Smooth muscle cell (in vitro differentiated cells): ENCODE data around the gene ABHD17A. TPM values are rescaled to one million over a fixed set of nuclear protein-coding genes. Genes with fewer than 3 reads are reported as not detected.

ENCODE experiments used
- DNase-seq: peaks from one replicate; lab custom pipeline; 2025; ENCODE audit not compliant: unreplicated experiment; lab: John Stamatoyannopoulos, UW
- H2AFZ ChIP-seq: fragments of 200-600 bp; sonication (generic); 2 replicates; pipeline ENCODE4 v1.6.0; 2016; ENCODE audit warnings: antibody characterized with exemption, low read depth, mild to moderate bottlenecking
- H3F3A ChIP-seq: fragments of 200-600 bp; sonication (generic); 2 replicates; pipeline ENCODE4 v1.6.0; 2017; ENCODE audit warnings: antibody characterized with exemption, low read depth
- H3K27ac ChIP-seq: fragments of 200-600 bp; sonication (generic); 2 replicates; pipeline ENCODE4 v1.5.1; 2016; ENCODE audit warnings: low read depth, mild to moderate bottlenecking
- H3K27me3 ChIP-seq: fragments of 200-600 bp; sonication (generic); 2 replicates; pipeline ENCODE4 v1.6.1; 2016; ENCODE audit warnings: low read depth, mild to moderate bottlenecking
- H3K36me3 ChIP-seq: fragments of 200-600 bp; sonication (generic); 2 replicates; pipeline ENCODE4 v1.5.1; 2016; ENCODE audit warnings: low read depth
- H3K4me1 ChIP-seq: fragments of 200-600 bp; sonication (generic); 2 replicates; pipeline ENCODE4 v1.5.1; 2016; ENCODE audit warnings: low read depth
- H3K4me2 ChIP-seq: fragments of 200-600 bp; sonication (generic); 2 replicates; pipeline ENCODE4 v1.6.0; 2016; ENCODE audit warnings: mild to moderate bottlenecking
- H3K4me3 ChIP-seq: fragments of 200-600 bp; sonication (generic); 2 replicates; pipeline ENCODE4 v1.5.1; 2016; ENCODE audit warnings: mild to moderate bottlenecking
- H3K79me2 ChIP-seq: fragments of 200-600 bp; sonication (generic); 2 replicates; pipeline ENCODE4 v1.6.0; 2016; ENCODE audit warnings: low read depth, mild to moderate bottlenecking
- H3K9ac ChIP-seq: fragments of 200-600 bp; sonication (generic); 2 replicates; pipeline ENCODE4 v1.6.0; 2016; ENCODE audit warnings: low read depth
- H3K9me3 ChIP-seq: fragments of 200-600 bp; sonication (generic); replicated peaks from 2 replicates; pipeline ENCODE4 v1.5.1; 2016; ENCODE audit warnings: low read depth
- H4K20me1 ChIP-seq: fragments of 200-600 bp; sonication (generic); 2 replicates; pipeline ENCODE4 v1.6.0; 2016; ENCODE audit warnings: low read depth
- CTCF ChIP-seq: fragments of 200-600 bp; sonication (generic); IDR thresholded peaks from 2 replicates; pipeline ENCODE4 v1.5.1; 2017; ENCODE audit warnings: borderline replicate concordance, mild to moderate bottlenecking, antibody characterized with exemption; ENCODE audit not compliant: insufficient read depth, poor library complexity, severe bottlenecking
- WGBS: methylation state at CpG from one replicate; pipeline ENCODE4 v1.1.7; 2016; ENCODE audit warnings: low lambda C conversion rate; 5-methylcytosine and 5-hydroxymethylcytosine counted together
- polyA plus RNA-seq: library from polyadenylated mRNA; unstranded; fragments of >200 nt; fragmentation: Nextera tagmentation; extraction: Ambion mirVana; gene quantifications from 2 replicates; pipeline ENCODE4 v1.2.1, GENCODE V29; 2016
- total RNA-seq: library from RNA; depleted of rRNA; stranded (reverse); fragments of >200 nt; gene quantifications from 2 replicates; pipeline ENCODE4 v1.2.3, GENCODE V29; 2014

ABHD17A gene
- total and polyA plus RNA-seq, 2 experiments from 2014 or later: 42.9 to 106 TPM

- Histone ChIP-seq H2AFZ (no peak overlapping the region), H3K36me3 (no peaks in the 10 kb centered on the region), H3F3A (peaks cover 10% of the 10 kb centered on the region), H4K20me1 (peaks cover 28% of the 10 kb centered on the region), H3K79me2 (peaks cover 43% of the 10 kb centered on the region), H3K27me3 (no peaks in the 10 kb centered on the region), H3K27ac (peak overlapping the region; percentile 63), H3K9me3 (no peaks in the 10 kb centered on the region), H3K9ac (no peak overlapping the region), H3K4me2 (peak overlapping the region; percentile 24), H3K4me3 (peak overlapping the region; percentile 67), H3K4me1 (peaks cover 5% of the 10 kb centered on the region)
- no peak for TF ChIP-seq CTCF
- WGBS: 36% methylated on average over 8 of the region's 8 CpGs
- no peak for DNase-seq
Measured at GRCh38 chr19:1904860-1905109, 19.5 kb upstream of the ABHD17A start.

GRCh38 chr19:1902923-1903322 is 17.6 kb upstream of the ABHD17A start:
- no peak overlapping the region for H2AFZ ChIP-seq
- H3K4me3 ChIP-seq: no peak overlapping the region
- peaks cover 10% of the 10 kb centered on the region for H3F3A ChIP-seq
- H3K27me3 ChIP-seq: no peaks in the 10 kb centered on the region
- no peaks in the 10 kb centered on the region for H3K36me3 ChIP-seq
- WGBS: 79% methylated on average over 6 of the region's 6 CpGs
- no peak overlapping the region for H3K9ac ChIP-seq
- H3K9me3 ChIP-seq: no peaks in the 10 kb centered on the region
- H3K4me2 ChIP-seq: no peak overlapping the region
- no peak for DNase-seq
- TF ChIP-seq CTCF: no peak
- peaks cover 5% of the 10 kb centered on the region for H3K4me1 ChIP-seq
- H4K20me1 ChIP-seq: peaks cover 9% of the 10 kb centered on the region
- peaks cover 24% of the 10 kb centered on the region for H3K79me2 ChIP-seq
- no peak overlapping the region for H3K27ac ChIP-seq

GRCh38 chr19:1901940-1902404 is 16.7 kb upstream of the ABHD17A start:
- Histone ChIP-seq H3F3A (peaks cover 10% of the 10 kb centered on the region), H3K36me3 (no peaks in the 10 kb centered on the region), H3K9me3 (no peaks in the 10 kb centered on the region), H4K20me1 (no peaks in the 10 kb centered on the region), H3K27ac (no peak overlapping the region), H3K4me2 (no peak overlapping the region), H3K4me3 (no peak overlapping the region), H3K79me2 (peaks cover 15% of the 10 kb centered on the region), H3K9ac (no peak overlapping the region), H3K27me3 (no peaks in the 10 kb centered on the region), H2AFZ (no peak overlapping the region), H3K4me1 (peaks cover 5% of the 10 kb centered on the region)
- 93% methylated on average over 16 of the region's 16 CpGs for WGBS
- DNase-seq: no peak
- no peak for TF ChIP-seq CTCF

GRCh38 chr19:1896508-1896907 is 11.2 kb upstream of the ABHD17A start:
- Histone ChIP-seq H3K36me3 (no peaks in the 10 kb centered on the region), H4K20me1 (no peaks in the 10 kb centered on the region), H3K27me3 (no peaks in the 10 kb centered on the region), H3K4me2 (no peak overlapping the region), H3K4me3 (no peak overlapping the region), H3K79me2 (no peaks in the 10 kb centered on the region), H3K4me1 (no peaks in the 10 kb centered on the region), H2AFZ (no peak overlapping the region), H3K27ac (no peak overlapping the region), H3K9me3 (no peaks in the 10 kb centered on the region), H3F3A (no peaks in the 10 kb centered on the region), H3K9ac (no peak overlapping the region)
- TF ChIP-seq CTCF: no peak
- no peak for DNase-seq
- WGBS: 80% methylated on average over 13 of the region's 13 CpGs
